Left lung (tissue), 10 donors: ENCODE results near the gene CALHM6. TPM values are rescaled to one million over a fixed set of nuclear protein-coding genes. Genes with fewer than 3 reads are reported as not detected.

Experiments used
- ATAC-seq: fragments of 200-7000 bp; cut with Tn5 transposase; one replicate; pipeline ENCODE4 v1.9.1; 2020; ENCODE audit warnings: moderate library complexity
- DNase-seq, 4 donors: peaks; one replicate each; pipeline ENCODE4 v3.0.0-alpha.2; 2013 to 2020
- H3K27ac ChIP-seq, 2 donors: fragments of 200-600 bp; sonication (generic) in 1 of 2; one replicate each; pipeline versions ENCODE4 v1.5.0 to v1.8.0; 2020 to 2021
- H3K27me3 ChIP-seq, 2 donors: fragments of 200-600 bp; sonication (generic) in 1 of 2; one replicate each; pipeline versions ENCODE4 v1.5.0 to v1.8.0; 2020 to 2021
- H3K36me3 ChIP-seq, 2 donors: fragments of 200-600 bp; sonication (generic) in 1 of 2; one replicate each; pipeline versions ENCODE4 v1.5.0 to v1.8.0; 2020 to 2021
- H3K4me1 ChIP-seq, 2 donors: fragments of 200-600 bp; one replicate each; pipeline ENCODE4 v1.8.0; 2021
- H3K4me3 ChIP-seq, 2 donors: fragments of 200-600 bp; sonication (generic) in 1 of 2; one replicate each; pipeline versions ENCODE4 v1.5.0 to v1.8.0; 2020 to 2021; ENCODE audit warnings: mild to moderate bottlenecking in 1 of 2
- H3K9me3 ChIP-seq, 2 donors: fragments of 200-600 bp; sonication (generic) in 1 of 2; one replicate each; pipeline versions ENCODE4 v1.5.0 to v1.8.0; 2020 to 2021
- CTCF ChIP-seq, 2 donors: fragments of 200-600 bp; sonication (generic) in 1 of 2; IDR thresholded peaks; one replicate each; pipeline versions ENCODE4 v1.5.0 to v1.8.0; 2021; ENCODE audit warnings: antibody characterized with exemption in 2 of 2
- intact Hi-C, 2 donors: fragments of 100-400 bp; cut with DNase I; formaldehyde crosslinking; loops; one replicate each; pipeline versions ENCODE4 v1.11.2 to v1.14.2; 2022
- polyA plus RNA-seq, 6 donors: library from polyadenylated mRNA; unstranded; fragments of 120-200 nt; gene quantifications; one replicate each; pipeline ENCODE4 v1.2.1, GENCODE V29; 2013; ENCODE audit not compliant: insufficient read length in 6 of 6
- total RNA-seq, 2 donors: library from RNA; stranded (reverse); fragmentation: NEBNext Ultra II Directional; extraction: Animal tissue kit (Norgen Biotek cat#: 25700); gene quantifications; one replicate each; pipeline ENCODE4 v1.2.1, GENCODE V29; 2021
- donor health status: DM: no; HTN: yes; CAD: no.
- donor health status: DM: no; HTN: no; CAD: no.

CALHM6 gene
- total and polyA plus RNA-seq, 8 donors, result 2.1 to 9.1 (median 6.1) TPM

DNA sequence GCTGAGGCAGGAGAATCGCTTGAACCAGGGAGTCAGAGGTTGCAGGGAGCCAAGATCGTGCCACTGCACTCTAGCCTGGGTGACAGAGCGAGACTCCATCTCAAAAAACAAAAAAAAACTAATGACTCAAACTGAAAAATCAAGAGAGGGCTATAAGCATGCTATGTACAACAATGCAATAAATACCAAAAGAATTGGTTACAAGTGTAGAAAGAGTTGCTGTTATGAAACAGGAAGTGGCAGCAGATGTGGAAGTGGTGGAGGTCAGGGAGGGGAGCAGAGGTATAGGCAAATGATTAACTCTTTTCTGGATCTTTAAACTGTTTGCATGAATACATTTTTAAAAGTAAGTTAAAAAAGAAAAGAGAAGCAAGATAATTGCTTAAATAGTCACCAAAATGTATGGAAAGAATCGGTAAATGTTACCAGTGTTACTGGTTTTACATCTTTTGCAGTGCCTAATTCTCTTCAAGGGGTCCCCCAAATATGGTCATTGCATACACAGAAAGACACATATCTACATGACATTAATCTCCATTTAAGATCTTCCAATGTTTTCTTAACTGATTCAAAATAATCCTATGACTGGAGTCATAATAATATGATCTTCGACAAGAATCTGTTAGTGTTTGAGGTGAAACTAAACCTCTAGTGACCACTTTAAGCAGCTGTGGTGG is 15.0 kb downstream of the CALHM6 start:
- Histone ChIP-seq H3K36me3 (no peaks in the 10 kb centered on the region), H3K27ac (peak overlapping the region in 1 of 2 donors; percentile 82), H3K27me3 (no peaks in the 10 kb centered on the region), H3K9me3 (no peaks in the 10 kb centered on the region), H3K4me3 (no peak overlapping the region), H3K4me1 (peaks cover 0 to 30% of the 10 kb centered on the region in 2 donors)
- DNase-seq, result no peak
- intact Hi-C loops, result no loop called here
- TF ChIP-seq CTCF (IDR thresholded peaks at IDR 0.05), result no peak
- peak; percentile 64 for ATAC-seq

- ATAC-seq (no peak), DNase-seq (no peak)
- no peaks in the 10 kb centered on the region for H3K9me3 ChIP-seq
- no peaks in the 10 kb centered on the region for H3K27me3 ChIP-seq
- H3K27ac ChIP-seq, result no peak overlapping the region
- intact Hi-C loops, result no loop called here
- no peaks in the 10 kb centered on the region for H3K4me1 ChIP-seq
- H3K4me3 ChIP-seq, result no peak overlapping the region
- TF ChIP-seq CTCF (IDR thresholded peaks at IDR 0.05), result no peak
- H3K36me3 ChIP-seq, result no peaks in the 10 kb centered on the region
Observed at GRCh38 chr6:116482780-116483179, 21.6 kb downstream of the CALHM6 start.

DNA sequence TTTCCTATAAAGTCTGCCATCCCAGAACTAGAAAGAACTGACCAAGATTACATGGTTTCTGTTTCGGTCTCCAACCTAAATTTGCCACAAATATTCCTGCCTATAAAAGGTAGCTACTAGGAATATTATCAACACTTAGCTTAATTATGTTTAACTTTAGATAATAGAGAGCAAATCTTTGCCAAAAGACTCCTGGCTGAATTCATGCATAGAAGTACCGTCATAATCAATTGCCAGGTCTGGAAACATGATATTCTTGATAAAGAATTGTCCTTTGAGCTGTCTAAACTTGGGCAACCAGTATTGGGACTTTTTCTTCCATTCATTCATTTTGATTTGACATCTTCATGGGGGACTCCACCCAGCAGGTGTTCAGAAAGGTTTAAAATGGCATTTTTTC is 22.4 kb downstream of the CALHM6 start:
- H3K36me3 ChIP-seq, result no peaks in the 10 kb centered on the region
- no peak overlapping the region for H3K27ac ChIP-seq
- no peaks in the 10 kb centered on the region for H3K9me3 ChIP-seq
- intact Hi-C loops, result no loop called here
- no peak overlapping the region for H3K4me3 ChIP-seq
- no peaks in the 10 kb centered on the region for H3K4me1 ChIP-seq
- H3K27me3 ChIP-seq, result no peaks in the 10 kb centered on the region
- no peak for TF ChIP-seq CTCF (IDR thresholded peaks at IDR 0.05)
- ATAC-seq, result no peak
- DNase-seq, result no peak

DNA sequence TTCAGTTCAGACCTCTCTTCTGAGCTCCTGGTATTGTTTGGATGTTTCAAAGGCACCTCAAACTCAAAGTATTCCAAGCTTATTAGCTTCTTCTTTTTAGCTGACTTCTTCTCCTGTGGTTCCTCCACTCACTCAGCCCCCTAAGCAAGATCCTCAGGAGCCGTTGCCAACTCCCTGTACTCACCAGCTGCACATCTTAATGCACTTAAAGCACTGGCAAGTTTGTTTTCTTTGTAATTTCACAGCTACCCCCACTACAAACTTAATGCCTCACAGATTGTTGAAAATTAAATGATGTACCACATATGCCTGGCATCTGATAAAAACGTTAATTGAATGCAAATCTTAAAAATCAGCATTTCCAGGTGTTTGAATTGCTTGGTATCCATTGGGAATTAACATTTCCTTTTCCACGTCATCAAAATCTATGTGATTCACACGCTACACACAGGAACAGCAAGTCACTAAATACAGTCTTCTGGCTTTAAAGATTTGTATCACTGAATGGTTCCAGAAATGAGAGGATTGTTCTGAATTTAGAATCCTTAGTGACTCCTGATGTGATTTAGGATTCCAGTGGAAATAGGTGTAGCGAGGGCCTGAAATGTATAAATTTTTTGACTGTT is 24.5 kb downstream of the CALHM6 start:
- Histone ChIP-seq H3K4me1 (no peaks in the 10 kb centered on the region), H3K36me3 (no peaks in the 10 kb centered on the region), H3K4me3 (no peak overlapping the region), H3K27ac (no peak overlapping the region), H3K27me3 (no peaks in the 10 kb centered on the region), H3K9me3 (no peaks in the 10 kb centered on the region)
- DNase-seq (no peak), ATAC-seq (no peak)
- no peak for TF ChIP-seq CTCF (IDR thresholded peaks at IDR 0.05)
- intact Hi-C loops, result no loop called here

- H3K36me3 ChIP-seq, result no peaks in the 10 kb centered on the region
- no peak overlapping the region for H3K4me3 ChIP-seq
- no peaks in the 10 kb centered on the region for H3K4me1 ChIP-seq
- ATAC-seq (no peak), DNase-seq (no peak)
- H3K27me3 ChIP-seq, result no peaks in the 10 kb centered on the region
- no peak for TF ChIP-seq CTCF (IDR thresholded peaks at IDR 0.05)
- no peaks in the 10 kb centered on the region for H3K9me3 ChIP-seq
- intact Hi-C loops, result no loop called here
- H3K27ac ChIP-seq, result peak overlapping the region in 1 of 2 donors; percentile 53
Observed at GRCh38 chr6:116491610-116492330, 30.6 kb downstream of the CALHM6 start.
